ENCODE data around the gene EMX1. TPM values are rescaled to one million over a fixed set of nuclear protein-coding genes. Genes with fewer than 3 reads are reported as not detected.
A peak's percentile ranks its signal among the peaks of the same experiment; 100 is the strongest.

The EMX1 gene
- total RNA-seq, 1 experiment from 2014 or later: 0.72 TPM

DNA sequence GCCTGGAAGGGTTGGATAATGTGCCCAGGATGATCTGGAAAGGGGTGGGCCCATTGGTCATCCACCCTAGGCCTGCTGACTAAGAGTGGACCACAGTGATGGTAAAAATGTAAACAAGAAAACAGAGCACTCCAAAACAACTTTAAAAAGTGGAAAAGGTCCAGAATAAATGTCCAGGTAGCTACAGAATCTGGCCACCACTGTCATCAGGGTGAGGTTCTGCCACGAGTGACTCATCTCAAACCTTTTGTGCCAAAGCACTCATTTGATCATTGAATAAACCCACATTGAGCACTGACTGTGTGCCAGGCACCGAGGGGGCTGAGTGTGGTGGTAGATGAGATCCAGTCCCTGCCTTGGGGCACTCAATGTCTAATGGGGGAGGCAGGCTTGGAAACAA, 64.9 kb downstream of the EMX1 start:
- peaks cover 0 to 6% (median 0%) of the 10 kb centered on the region in 3 experiments; a peak in 4 of 7 replicates for H3K36me3 Mint-ChIP-seq (ENCODE audit: insufficient read depth in 1 of 3, low read depth in 3 of 3)
- Histone ChIP-seq H3K18ac (ENCODE audit: insufficient read length, low read depth, low read length) (no peak overlapping the region), H3K27ac (ENCODE audit: insufficient read length, low read depth, low read length) (no peak overlapping the region), H2BK5ac (ENCODE audit: insufficient read length, low read length) (no peak overlapping the region), H3K79me1 (ENCODE audit: insufficient read depth, low read depth, low read length, poor library complexity, severe bottlenecking) (no peaks in the 10 kb centered on the region), H3K4ac (ENCODE audit: low read depth, low read length) (no peak overlapping the region), H3K23me2 (ENCODE audit: insufficient read length, low read depth, low read length, poor library complexity, severe bottlenecking) (no peaks in the 10 kb centered on the region), H3K27me3 (ENCODE audit: insufficient read depth, low read length) (no peaks in the 10 kb centered on the region), H3K79me2 (ENCODE audit: insufficient read depth, low read length) (no peaks in the 10 kb centered on the region), H3K9me3 (ENCODE audit: control insufficient read depth, low read depth, low read length) (no peaks in the 10 kb centered on the region), H3K9ac (ENCODE audit: extremely low read depth, insufficient read length, low read length) (no peak overlapping the region), H3K4me1 (ENCODE audit: insufficient read depth, low read length) (peaks cover 3% of the 10 kb centered on the region; the same call in 1 of the 2 replicates), H4K20me1 (ENCODE audit: control insufficient read depth, insufficient read depth, insufficient read length) (no peaks in the 10 kb centered on the region), H2BK15ac (ENCODE audit: low read depth, low read length) (no peak overlapping the region), H3T11ph (ENCODE audit: low read length) (no peak overlapping the region), H3K56ac (ENCODE audit: insufficient read length, low read depth, low read length) (no peak overlapping the region), H2BK120ac (ENCODE audit: low read depth, low read length, poor library complexity, severe bottlenecking) (no peak overlapping the region), H4K8ac (replicated peaks; ENCODE audit: insufficient read length, low read depth, low read length) (no peak overlapping the region), H2BK20ac (ENCODE audit: low read depth, low read length, poor library complexity, severe bottlenecking) (no peak overlapping the region), H4K91ac (ENCODE audit: insufficient read length, low read depth, low read length) (no peak overlapping the region), H2AK5ac (ENCODE audit: insufficient read length, low read length) (no peak overlapping the region), H2BK12ac (ENCODE audit: insufficient read length, low read depth, low read length) (no peak overlapping the region), H2AFZ (ENCODE audit: low read length) (no peak overlapping the region), H3K23ac (ENCODE audit: insufficient read length, low read depth, low read length) (no peak overlapping the region), H3K14ac (ENCODE audit: insufficient read depth, low read length) (no peak overlapping the region), H3K4me2 (ENCODE audit: insufficient read depth, insufficient read length, low read length) (no peak overlapping the region), H4K5ac (ENCODE audit: insufficient read length, low read depth, low read length) (no peak overlapping the region)
- no peak overlapping the region; a peak in 1 of 5 replicates for H3K4me3 Mint-ChIP-seq
- peaks cover 9% of the 10 kb centered on the region in 2 experiments for H3K4me1 Mint-ChIP-seq
- H3K27me3 Mint-ChIP-seq (ENCODE audit: low read depth): no peaks in the 10 kb centered on the region
- H3K27ac Mint-ChIP-seq: peak overlapping the region in 1 of 3 experiments; percentile 43; a peak in 1 of 7 replicates
- WGBS (ENCODE audit: extremely low coverage, insufficient read length, low lambda C conversion rate): no CpG with 5 or more reads among the region's 2 CpGs
- no peak for DNase-seq
- no peaks in the 10 kb centered on the region for H3K9me3 Mint-ChIP-seq
- TF ChIP-seq CTCF (conservative IDR thresholded peaks at IDR 0.05): no peak
